ENCODE data around the gene CCDC110.

CCDC110 gene

DNA sequence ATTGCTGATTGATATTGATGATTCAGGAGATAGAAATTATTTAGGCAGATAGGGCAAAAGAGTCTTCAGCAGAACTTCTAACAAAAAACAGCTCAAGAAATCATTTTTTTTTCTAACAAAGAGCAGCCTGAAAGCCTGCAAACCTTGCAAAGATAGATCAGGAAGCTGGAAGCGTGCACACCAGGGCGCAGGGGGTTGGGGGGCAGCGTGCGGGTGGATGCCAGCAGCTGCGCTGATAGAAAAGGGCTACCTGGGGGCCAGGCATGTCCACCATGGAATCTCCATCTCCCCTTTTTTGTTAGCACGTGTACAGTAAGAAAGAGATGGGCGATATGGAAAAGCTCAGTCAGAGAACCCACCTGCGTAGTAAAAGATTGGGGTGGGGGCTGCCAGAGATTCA, 1.7 kb upstream of the CCDC110 start:
- no peak overlapping the region for H3K4me3 ChIP-seq (ENCODE audit: low read depth, low read length)
- no peak for DNase-seq (ENCODE audit: low read depth)
- TF ChIP-seq, protein P1, sequence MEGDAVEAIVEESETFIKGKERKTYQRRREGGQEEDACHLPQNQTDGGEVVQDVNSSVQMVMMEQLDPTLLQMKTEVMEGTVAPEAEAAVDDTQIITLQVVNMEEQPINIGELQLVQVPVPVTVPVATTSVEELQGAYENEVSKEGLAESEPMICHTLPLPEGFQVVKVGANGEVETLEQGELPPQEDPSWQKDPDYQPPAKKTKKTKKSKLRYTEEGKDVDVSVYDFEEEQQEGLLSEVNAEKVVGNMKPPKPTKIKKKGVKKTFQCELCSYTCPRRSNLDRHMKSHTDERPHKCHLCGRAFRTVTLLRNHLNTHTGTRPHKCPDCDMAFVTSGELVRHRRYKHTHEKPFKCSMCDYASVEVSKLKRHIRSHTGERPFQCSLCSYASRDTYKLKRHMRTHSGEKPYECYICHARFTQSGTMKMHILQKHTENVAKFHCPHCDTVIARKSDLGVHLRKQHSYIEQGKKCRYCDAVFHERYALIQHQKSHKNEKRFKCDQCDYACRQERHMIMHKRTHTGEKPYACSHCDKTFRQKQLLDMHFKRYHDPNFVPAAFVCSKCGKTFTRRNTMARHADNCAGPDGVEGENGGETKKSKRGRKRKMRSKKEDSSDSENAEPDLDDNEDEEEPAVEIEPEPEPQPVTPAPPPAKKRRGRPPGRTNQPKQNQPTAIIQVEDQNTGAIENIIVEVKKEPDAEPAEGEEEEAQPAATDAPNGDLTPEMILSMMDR (IDR thresholded peaks at IDR 0.05; ENCODE audit: low read depth, low read length, missing control alignments): no peak

DNA sequence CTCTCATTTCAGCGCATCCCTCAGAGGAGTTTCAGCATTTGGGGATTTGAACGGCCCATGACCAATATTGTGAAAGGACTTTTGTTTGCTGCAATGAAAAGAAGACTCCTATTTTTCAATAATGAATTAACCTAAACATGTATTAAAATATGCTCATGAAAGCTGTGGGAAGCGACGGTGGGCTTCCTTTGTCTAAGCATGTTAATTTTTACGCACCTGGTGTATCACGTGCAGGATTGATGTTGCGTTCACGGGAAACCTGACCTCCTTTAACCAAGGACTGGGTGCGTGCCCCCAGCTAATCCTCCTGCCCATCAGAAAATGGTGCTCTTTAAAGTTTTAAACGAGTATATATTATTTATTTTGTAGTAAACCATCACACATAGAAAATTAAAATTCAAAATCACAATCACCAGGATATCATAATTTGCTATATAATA, 590 bp upstream of the CCDC110 start:
- DNase-seq (ENCODE audit: low read depth): no peak
- TF ChIP-seq, protein P1 (IDR thresholded peaks at IDR 0.05; ENCODE audit: low read depth, low read length, missing control alignments): no peak
- H3K4me3 ChIP-seq (ENCODE audit: low read depth, low read length): peak overlapping the region; percentile 94

DNA sequence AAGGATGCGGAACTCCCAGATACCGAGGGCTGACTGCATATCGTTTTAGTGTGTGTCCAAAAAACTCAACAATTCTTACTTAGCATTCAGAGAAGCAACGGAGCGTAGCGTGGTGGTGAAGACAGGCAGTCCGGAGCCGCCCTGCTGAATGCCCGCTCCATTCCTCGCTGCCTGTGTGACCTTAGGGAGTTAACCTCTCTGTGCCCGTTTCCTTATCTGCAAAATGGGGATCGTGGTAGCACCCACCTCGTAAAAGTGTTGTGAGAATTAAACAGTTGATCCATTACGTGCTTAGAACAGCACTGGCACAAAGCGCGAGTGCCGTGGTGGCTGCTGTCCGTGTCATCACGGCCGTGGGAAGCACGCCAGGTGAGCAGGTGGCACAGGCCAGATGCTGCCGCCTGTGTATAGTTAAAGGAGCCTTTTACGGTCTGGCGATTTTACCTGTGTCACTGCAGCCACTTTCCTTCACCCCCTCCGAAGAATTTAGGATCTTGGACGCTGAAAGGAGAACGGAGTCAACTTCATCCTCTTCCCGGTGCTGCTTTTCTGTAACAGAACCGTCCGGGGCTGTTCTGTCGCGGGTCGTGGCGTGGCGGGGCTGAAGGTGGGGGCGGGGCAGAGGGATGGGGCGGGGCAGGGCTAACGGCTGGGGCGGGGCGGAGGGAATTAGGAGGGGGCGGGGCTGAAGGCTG, 885 bp downstream of the CCDC110 start:
- DNase-seq (ENCODE audit: low read depth): no peak
- TF ChIP-seq, protein P1 (IDR thresholded peaks at IDR 0.05; ENCODE audit: low read depth, low read length, missing control alignments): no peak

GRCh38 chr4:185469580-185470154, 1.9 kb downstream of the CCDC110 start:
- TF ChIP-seq, protein P1 (IDR thresholded peaks at IDR 0.05; ENCODE audit: low read depth, low read length, missing control alignments): no peak
- H3K4me3 ChIP-seq (ENCODE audit: low read depth, low read length): no peak overlapping the region
- no peak for DNase-seq (ENCODE audit: low read depth)

More for the DNA sequence above, 885 bp downstream of the CCDC110 start:
- H3K4me3 ChIP-seq (ENCODE audit: low read depth, low read length): peak overlapping the region; percentile 82

- no peak for DNase-seq (ENCODE audit: low read depth)
- TF ChIP-seq, protein P1 (IDR thresholded peaks at IDR 0.05; ENCODE audit: low read depth, low read length, missing control alignments): no peak
- no peak overlapping the region for H3K4me3 ChIP-seq (ENCODE audit: low read depth, low read length)
Observed at GRCh38 chr4:185468999-185469398, 2.5 kb downstream of the CCDC110 start.

DNA sequence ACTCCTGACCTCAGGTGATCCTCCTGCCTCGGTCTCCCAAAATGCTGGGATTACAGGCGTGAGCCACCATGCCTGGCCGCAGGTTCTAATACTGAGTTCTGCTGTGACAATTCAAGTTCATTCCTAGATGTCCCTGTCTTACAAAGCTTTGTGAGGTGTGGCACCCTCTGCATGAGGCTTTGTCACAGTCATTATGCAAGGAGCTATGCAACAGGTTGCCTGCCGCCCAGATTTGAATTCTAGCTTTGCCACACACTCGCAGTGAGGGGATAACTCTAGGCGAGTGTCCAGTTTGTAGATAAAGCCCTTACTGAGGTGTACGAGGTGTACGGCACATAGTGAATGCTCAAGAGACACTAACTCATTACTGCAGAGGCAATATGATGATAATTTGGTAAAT, 3.5 kb downstream of the CCDC110 start:
- TF ChIP-seq, protein P1 (IDR thresholded peaks at IDR 0.05; ENCODE audit: low read depth, low read length, missing control alignments): no peak
- no peak overlapping the region for H3K4me3 ChIP-seq (ENCODE audit: low read depth, low read length)
- DNase-seq (ENCODE audit: low read depth): no peak

- TF ChIP-seq, protein P1 (IDR thresholded peaks at IDR 0.05; ENCODE audit: low read depth, low read length, missing control alignments): no peak
- H3K4me3 ChIP-seq (ENCODE audit: low read depth, low read length): no peak overlapping the region
Observed at GRCh38 chr4:185467101-185467500, 4.4 kb downstream of the CCDC110 start.

More at GRCh38 chr4:185467101-185467500, 4.4 kb downstream of the CCDC110 start:
- no peak for DNase-seq (ENCODE audit: low read depth)
